ENCODE measurements around the gene SPIB.
"Not testable (repeated sequence)": the region's sequence is repeated elsewhere in the genome, so short reads cannot be mapped to it uniquely, and the experiment has no call there.

Gene SPIB

GRCh38 chr19:50473336-50473735, 54.6 kb downstream of the SPIB start:
- not testable (repeated sequence) for DNase-seq (ENCODE audit: low read depth)

DNA sequence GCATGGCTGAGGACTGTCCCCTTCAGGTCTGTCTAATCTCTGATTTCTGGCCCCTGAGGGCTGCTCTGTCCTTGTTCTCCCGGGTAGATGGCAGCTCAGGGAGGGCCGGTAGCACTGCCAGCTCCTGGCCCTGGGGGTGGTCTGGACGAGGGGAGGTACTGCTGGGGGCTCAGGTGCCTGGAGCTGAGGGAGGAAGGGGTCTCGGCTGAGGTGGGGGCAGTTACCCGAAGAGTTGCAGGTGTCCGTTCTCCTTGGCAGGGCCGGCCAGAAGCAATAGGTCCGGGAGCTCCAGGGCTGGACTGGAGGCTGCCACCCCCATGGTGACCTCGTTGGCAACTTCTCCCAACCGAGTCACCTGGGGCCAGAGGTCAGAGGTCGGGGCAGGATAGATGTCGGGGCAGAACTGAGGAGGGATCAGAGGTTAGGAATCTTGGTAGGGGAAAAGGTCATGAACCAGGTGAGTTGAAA, 56.4 kb downstream of the SPIB start:
- no peak for DNase-seq (ENCODE audit: low read depth)

DNA sequence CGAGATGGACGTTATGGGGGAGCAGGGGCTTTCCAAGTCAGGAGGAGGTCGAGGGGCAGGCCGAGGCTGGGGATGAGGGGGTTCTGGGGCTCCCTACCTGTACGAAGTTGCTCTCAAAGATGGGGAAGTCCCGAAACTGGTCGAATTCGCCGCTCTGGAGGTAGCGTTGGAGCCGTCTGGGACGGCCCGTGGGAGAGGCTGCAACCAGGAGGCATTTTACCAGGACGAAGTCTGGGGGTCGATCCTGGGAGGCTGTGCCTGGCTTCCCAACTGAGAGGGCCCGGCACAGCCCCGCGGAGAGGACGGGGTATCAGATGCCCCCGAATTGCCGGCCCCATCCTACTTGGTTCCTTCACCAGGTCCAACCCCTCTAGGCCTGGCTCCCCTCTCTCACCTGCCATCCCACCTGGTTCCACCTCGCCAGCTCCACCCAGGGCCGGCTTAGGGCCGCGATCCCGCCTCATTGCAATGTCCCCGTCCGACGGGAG, 57.0 kb downstream of the SPIB start:
- DNase-seq (ENCODE audit: low read depth): no peak

DNA sequence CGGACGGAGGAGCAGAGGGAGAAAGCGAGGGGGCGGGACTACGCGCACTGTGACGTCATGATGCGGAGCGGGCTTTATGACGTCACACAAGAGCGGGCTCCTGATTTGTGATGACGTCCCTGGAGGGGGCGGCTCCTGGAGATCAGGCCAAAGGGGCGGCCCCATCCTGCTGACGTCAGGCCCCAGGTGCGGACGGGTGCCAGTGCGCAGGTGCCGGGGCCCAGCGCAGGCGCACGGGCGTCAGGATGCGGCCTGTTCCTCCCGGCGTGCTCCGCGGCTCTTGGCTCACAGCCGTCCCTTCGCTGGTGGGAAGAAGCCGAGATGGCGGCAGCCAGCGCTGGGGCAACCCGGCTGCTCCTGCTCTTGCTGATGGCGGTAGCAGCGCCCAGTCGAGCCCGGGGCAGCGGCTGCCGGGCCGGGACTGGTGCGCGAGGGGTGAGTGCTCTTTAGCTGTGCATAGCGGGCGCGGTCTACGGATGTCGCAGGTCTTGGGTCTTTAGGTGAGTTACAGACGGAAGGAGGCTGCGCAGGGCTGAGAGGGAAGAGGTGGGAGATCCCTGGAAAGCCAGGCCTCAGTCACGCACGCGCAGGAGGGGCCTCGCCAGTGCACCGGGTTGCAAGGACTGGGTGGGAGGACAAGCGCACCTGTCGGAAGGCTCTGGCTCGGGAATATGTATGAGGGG, 57.6 kb downstream of the SPIB start, which contains the start of the genes EMC10 and GARIN5A:
Gene EMC10, plus strand, starts transcription at position 284 of the 683 bp plus-strand sequence. Its CDS starts 38 bp downstream, at position 322.
Gene GARIN5A, minus strand, starts transcription at position 625 of the 683 bp plus-strand sequence. Its CDS starts 460 bp downstream, at position 165.
- DNase-seq (ENCODE audit: low read depth): peak; percentile 79

DNA sequence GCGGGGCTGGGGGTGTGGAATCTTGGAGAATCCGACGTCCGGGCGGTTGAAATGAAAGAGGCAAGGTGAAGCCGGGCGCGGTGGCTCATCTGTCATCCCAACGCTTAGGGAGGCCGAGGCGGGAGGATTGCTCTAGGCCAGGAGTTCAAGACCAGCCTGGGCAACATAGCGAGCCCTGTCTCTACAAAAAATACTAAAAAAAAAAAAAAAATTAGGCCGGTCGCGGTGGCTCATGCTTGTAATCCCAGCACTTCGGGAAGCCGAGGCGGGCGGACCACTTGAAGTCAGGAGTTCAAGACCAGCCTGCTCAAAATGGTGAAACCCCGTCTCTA, 58.1 kb downstream of the SPIB start:
- no peak for DNase-seq (ENCODE audit: low read depth)

DNA sequence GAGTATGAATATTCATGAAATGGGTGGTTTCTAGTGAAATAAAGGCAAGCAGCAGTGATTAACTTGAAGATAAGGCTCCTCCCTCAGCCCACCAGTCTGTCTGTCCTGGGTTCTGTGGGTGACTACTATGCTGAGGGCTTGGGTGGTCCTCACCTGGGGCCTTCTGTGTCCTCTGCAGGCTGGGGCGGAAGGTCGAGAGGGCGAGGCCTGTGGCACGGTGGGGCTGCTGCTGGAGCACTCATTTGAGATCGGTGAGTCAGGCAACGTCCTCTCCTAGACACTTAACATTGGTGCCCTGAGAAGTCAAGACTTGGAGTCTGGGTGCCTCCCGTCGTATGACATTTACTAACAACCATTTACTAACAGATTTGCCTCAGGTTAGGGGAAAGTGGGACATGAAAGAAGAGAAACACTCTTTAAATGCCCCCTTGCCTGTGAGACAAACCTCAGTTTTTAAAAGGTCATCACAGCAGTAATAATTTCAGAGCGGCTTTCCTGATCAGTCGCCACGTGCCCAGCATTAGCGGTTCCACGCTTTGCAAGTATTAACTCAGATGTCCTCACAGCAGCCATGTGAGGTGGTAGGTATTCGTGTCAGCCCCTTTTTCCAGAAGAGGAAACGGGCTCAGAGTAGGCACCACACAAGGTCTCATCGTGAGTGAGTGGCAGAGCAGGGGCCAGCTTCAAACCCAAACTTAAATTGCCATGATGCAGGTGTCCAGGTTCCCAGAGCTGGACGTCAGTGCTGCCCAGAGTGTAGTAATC, 59.2 kb downstream of the SPIB start:
- DNase-seq (ENCODE audit: low read depth): no peak

- no peak for DNase-seq (ENCODE audit: low read depth)
Observed at GRCh38 chr19:50478901-50479715, 60.4 kb downstream of the SPIB start.

GRCh38 chr19:50479761-50480251, 61.1 kb downstream of the SPIB start:
- no peak for DNase-seq (ENCODE audit: low read depth)

DNA sequence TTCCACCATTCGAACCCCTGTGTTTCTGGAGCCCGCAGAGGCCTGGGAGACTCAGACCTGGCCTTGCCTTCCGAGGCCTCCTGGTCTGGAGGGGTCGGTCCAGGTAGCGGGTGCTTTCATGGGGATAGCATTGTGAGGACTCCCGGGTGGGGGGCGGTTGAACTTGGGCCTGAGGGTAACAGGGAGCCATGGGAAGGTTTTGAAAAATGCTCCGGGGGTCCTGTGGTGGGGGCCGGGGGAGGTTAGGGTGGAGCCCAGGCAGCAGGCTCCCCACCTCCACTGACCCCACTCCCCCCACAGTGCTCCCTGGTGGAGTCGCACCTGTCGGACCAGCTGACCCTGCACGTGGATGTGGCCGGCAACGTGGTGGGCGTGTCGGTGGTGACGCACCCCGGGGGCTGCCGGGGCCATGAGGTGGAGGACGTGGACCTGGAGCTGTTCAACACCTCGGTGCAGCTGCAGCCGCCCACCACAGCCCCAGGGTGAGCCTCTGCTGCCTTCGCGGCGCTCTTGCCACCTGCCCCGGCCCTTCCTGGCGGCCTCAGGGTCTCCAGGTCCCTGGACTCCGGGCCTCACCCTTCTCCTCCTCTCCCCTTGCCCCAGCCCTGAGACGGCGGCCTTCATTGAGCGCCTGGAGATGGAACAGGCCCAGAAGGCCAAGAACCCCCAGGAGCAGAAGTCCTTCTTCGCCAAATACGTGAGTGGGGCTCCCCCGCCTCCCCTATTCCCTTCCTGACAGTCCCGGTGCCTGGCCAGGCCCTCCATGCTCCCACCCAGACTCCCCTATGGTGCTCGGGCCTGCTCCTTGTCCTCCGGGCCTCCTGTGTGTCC, 61.8 kb downstream of the SPIB start:
- DNase-seq (ENCODE audit: low read depth): no peak

All from stimulated activated CD8-positive, alpha-beta memory T cell treated with anti-CD3 and anti-CD28 coated beads, Interleukin-15, amount 100 ng/mL, for 24 hours (primary cell).